T follicular helper cell (primary cell): ENCODE measurements around the gene ZNF473.
"Not testable (repeated sequence)": the region's sequence is repeated elsewhere in the genome, so short reads cannot be mapped to it uniquely, and the experiment has no call there.

Source experiments
- DNase-seq: peaks from one replicate; pipeline ENCODE4 v3.0.0-alpha.2; 2020; ENCODE audit warnings: low read depth

Gene ZNF473

DNA sequence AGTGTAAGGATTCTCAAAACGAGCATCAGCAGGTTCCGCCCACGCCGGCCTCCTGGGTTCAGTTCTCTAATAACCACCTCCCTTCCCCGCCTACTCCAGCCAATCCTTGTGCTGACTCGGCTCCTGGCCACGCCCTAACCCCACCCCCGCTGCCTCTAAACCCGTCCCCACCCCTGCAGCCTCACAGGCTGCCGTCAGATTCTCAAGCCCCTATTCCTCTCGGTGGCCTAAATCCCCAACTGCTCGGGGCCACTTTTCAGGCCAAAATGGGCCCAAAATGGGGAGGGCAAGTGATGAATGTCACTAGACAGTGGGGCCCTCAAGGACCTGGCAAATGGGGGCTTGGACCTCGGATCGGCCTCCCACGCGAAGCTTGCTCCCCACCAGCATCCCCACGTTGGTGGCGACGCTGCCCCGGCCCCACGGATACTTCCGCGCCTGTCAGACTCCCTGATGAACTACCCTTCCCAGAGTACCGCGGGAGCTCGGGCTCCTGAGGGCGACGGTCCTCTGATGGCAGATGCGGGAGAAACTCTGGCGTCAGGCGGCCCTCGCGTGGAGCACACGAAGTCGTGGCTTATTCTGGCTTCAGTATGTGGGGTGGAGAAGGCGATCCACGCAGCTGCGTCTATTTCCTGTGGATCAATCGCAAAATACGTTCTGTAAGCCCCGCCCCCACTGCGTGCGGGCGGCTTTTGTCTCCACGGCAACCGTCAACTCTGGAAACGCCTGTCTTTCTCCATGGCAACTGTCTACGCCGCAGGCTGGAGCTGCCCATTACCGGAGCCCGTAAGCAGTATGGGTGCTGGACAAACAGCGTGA is 24.8 kb downstream of the ZNF473 start:
- DNase-seq: peak; percentile 82

DNA sequence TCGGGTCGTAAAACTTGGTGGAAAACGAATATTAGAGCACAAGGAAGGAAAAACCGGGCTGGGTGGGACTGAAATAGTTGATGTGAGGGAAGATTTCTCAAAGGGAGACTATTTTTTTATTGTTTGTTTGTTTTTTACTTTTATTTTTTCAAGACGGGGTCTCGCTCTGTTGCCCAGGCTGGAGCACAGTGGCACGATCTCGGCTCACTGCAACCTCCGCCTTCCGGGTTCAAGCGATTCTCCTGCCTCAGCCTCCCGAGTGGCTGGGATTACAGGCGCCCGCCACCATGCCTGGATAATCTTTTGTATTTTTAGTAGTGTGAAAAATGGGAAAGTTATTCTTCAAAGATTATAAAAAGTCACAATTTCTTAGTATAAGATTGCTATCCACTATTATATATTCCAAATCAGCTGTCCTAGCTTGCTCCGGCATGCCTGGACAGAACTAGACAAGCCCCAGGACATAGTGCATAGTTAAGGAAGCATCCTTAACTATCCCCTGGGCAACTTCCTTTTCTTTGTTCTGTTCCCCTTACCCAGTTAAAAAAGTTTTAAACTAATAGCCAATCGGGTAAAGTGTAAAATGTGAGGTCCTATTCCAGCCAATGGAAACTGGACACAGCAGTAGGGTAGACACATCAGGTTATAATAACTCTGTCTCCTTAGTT is 25.6 kb downstream of the ZNF473 start:
- DNase-seq: not testable (repeated sequence)

DNA sequence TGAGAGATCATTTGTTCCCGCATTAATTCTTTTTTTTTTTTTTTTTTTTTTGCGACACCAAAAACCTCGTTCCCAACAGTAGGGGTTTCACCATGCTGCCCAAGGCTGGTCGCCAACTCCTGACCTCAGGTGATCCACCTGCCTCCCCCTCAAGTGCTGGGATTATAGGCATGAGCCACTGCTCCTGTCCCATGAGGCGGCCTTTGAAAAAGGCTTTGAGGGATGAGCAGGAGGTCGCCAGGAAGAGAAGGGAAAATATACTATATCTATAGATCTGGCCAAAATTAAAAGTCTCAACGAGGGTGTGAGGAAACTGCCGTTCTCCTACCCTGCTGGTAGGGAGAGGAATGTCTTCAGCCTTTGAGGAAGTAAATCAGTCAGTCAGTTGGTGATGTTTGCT is 26.2 kb downstream of the ZNF473 start:
- no peak for DNase-seq

DNA sequence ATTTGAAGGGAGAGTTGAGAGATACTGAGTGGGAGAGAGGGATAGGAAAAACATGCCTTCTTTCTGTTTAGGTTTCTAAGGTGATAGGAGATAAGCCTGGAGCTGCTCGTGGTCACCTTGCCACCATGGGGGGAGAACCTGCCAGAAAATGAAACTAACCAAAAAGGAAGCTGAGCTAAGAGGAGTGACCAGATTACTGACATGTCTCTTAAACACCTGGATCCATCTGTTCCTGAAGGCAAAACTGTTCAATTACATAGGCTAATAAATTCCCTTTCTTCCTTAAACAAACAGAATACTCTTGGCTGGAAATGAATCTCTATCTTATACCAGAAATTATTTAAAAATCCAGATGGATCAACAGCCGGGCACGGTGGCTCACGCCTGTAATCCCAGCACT is 27.3 kb downstream of the ZNF473 start:
- no peak for DNase-seq

DNA sequence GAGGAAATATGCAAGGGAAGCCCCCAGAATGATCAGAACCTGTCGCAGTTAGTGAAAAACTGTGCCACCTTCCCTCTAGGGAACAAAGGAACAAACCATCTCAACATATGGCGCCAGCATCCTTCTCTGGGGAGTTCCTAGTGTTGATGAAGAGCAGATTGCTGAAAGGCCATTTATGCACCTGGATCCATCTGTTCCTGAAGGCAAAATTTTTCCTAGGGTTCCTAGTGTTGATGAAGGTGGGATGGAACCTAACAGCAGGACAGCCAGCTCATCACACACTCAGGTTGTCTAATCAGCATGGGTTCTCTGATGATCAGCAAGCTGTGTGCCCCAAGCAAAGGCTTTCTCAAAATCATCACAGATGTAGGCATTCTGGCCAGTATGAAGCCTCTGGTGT is 32.6 kb downstream of the ZNF473 start:
- no peak for DNase-seq

DNA sequence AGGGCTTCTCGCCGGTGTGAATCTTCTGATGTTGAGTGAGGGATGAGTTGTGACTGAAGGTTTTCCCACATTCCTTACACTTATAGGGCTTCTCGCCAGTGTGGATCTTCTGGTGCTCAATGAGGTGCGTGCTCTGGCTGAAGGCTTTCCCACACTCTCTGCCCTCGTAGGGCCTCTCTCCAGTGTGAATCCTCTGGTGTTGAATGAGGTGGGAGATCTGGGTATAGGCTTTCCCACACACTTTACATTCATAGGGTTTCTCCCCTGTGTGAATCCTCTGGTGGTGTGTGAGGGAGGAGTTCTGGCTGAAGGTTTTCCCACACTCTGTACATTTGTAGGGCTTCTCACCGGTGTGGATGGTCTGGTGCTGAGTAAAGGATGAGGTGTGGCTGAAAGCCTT is 33.2 kb downstream of the ZNF473 start:
- no peak for DNase-seq

DNA sequence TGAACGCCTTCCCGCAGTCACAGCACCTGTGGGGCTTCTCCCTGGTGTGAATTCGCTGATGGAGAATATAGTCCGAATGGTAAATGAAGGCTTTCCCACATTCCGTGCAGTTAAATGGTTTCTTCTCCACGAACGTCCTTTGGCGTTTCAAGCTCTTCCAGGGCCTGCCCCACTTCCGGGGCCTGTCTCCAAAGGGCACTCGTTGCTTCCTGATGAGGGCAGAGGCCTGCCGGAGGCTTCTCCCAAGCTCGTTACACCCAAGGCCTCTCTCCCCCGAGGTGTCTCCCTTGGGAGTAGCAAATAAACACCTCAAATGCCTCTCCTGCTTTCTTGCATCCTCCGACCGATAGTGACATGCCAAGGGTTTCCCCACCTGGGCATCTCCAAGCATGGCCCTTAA is 34.3 kb downstream of the ZNF473 start:
- no peak for DNase-seq

DNA sequence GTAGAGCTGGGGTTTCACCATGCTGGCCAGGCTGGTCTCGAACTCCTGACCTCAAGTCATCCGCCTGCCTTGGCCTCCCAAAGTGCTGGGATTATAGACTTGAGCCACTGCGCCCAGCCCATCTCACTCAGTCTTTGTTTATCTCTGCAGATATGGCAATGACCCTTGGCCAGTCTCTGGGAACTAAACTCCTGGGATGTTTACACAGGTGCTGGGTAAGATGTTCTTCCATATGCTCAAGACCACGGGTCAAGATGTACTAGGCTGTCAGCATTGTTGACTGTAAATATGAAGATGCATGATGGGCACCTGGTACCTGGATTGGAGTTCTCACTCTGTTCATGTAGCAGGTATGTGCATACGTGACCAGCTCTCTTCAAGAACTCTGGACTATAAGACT is 35.8 kb downstream of the ZNF473 start:
- no peak for DNase-seq

DNA sequence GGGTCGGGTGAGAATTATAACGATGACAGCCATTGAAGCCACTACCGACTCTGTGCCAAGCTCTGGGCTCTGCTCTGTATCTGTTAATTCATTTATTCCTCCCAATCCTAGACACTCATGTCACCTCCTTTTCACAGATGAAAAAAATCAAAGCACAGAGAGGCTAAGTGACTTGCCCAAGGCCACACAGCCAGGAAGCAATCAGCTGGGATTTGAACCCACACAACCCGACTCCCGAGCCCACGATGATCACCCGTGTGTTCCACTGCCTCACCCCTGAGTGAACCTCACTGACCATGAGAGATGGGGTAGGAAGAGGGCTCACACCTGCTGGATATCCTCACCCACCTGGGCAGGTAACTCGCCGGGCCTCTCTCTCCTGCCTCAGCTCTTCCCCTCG is 40.1 kb downstream of the ZNF473 start:
- no peak for DNase-seq

DNA sequence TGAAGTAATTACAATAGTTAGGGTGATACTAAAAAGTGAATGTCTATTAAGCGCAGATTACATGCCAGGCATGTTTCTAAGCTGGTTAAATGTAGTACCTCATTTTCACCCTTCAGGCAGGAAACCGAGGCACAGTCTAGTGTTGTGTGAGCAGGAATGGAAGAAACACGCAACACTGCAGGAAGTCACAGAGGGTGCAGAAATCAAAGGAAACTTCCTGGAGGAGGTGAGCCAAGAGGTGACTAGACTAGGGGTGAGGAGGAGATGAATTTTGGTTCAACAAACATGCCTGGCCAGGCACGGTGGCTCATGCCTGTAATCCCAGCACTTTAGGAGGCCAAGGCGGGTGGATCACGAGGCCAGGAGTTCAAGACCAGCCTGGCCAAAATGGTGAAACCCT is 41.8 kb downstream of the ZNF473 start:
- DNase-seq: no peak

DNA sequence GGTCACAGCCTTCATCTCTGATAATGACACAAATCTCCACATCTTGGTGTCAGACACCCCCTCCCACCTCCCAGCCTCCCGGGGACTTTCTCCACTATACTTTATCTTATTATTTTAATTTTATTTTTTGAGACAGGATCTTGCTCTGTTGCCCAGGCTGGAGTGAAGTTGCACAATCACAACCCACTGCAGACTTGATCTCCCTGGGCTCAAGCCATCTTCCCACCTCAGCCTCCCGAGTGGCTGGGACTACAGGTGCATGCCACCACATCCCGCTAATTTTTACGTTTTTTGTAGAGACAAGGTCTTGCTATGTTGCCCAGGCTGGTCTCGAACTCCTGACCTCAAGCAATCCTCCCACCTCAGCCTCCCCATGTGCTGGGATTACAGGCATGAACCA is 42.6 kb downstream of the ZNF473 start:
- DNase-seq: not testable (repeated sequence)

DNA sequence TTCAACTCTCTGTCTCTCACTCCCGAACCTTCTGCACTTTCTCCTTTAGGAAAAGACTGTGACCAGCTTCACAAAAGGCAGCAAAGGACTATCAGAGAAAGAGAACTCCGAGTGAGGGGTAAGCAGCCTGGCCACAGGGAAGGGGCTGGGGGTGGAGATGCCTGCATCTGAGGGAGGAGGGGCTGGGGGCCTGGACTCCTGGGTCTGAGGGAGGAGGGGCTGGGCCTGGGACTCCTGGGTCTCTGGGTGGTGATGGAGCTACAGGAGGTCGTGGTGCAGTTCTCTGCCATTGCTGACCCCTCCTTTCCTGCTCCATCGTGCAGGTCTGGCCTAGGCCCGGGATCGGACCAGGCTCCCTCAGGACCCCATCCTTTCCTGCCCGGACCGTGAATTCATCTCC is 49.3 kb downstream of the ZNF473 start:
- DNase-seq: not testable (repeated sequence)

DNA sequence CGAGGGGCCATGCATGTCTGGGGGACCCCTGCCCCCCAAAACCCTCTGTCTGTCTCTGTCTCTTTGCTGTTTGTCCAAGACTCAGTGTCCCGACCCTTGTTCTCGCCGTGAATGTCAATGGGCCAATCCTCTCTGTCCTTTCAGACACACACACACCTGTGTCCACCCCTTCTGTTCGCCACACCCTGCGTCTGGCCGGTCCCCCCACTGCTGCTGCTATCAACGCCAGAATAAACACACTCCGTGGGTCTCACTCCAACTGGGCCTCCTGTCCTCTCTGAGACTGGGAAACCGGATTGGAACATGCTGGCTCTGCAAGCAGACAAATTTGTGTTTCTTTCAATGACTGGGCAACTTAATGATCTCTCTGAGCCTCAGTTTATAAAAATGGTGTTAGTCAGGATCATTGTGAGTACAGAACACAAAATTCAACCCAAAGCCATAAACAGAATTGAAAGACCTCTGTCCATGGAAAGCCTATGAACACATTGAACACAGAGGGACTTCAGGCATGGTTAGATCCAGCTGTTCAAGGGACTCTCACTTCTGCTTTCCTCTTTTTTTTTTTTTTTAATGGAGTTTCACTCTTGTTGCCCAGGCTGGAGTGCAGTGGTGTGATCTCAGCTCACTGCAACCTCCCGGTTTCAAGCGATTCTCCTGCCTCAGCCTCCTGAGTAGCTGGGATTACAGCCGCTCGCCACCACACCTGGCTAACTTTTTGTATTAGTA is 50.0 kb downstream of the ZNF473 start:
- DNase-seq: not testable (repeated sequence)

DNA sequence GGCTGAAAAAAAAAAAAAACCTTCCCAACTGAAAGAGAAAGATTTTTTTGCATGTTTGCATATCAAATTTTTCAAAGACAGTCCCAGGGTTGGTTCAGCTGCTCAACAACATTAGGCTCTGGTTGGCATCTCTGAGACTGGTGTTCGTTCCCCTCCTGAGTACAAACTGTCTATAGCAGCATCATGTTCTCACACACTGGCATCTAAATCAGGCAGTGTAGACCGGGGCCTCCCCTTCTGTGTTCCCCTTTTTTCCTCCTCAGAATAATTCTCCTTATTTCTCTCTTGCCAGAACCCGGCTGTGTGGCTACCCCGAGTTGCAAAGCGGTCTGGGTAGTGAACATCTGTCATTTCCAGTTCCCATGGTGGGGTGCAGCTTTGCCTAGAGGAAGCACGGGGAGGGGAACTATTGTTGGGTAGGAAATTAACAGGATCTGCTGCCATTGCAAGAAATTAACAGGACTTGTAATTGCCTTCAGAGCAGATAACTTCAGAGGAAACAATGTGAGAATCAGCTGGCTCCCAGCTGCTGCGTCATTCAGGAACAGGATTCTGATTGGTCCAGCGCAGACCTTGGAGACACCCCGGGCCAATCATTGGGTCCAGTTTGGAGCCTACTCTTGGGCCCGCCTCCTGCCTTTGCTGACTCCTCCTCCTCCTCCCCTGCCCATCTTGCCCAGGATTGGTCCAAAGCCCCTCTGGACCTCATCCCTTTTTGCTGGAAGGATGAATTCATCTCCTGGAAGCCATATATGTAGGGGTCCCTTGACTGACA is 51.0 kb downstream of the ZNF473 start:
- not testable (repeated sequence) for DNase-seq

DNA sequence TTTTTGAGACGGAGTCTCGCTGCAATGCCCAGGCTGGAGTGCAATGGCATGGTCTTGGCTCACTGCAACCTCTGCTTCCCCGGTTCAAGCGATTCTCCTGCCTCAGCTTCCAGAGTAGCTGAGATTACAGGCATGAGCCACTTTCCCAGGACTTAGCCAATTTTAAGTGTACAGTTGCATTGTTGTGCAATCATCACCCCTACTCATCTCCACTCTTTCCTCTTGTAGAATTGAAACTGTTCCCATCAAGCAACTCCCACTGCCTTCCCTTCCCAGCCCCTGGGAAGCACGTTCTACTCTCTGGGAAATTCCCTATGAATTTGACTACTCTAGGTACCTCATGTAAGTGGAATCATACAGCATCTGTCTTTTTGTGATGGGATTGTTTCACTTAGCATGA is 53.2 kb downstream of the ZNF473 start:
- DNase-seq: not testable (repeated sequence)

DNA sequence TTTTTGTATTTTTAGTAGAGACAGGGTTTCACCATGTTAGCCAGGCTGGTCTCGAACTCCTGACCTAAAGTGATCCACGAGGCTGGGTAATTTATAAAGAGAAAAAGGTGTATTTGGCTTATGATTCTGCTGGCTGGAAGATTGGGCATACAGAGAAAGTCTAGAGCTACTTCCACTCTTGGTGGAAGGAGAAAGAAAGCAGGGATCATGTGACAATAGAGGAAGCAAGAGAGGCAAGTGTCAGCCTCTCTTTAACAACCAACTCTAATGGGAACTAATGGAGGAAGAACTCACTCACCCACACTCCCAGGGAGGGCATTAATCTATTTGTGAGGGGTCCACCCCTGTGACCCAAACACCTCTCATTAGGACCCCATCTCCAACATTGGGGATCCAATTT is 58.6 kb downstream of the ZNF473 start:
- DNase-seq: not testable (repeated sequence)

DNA sequence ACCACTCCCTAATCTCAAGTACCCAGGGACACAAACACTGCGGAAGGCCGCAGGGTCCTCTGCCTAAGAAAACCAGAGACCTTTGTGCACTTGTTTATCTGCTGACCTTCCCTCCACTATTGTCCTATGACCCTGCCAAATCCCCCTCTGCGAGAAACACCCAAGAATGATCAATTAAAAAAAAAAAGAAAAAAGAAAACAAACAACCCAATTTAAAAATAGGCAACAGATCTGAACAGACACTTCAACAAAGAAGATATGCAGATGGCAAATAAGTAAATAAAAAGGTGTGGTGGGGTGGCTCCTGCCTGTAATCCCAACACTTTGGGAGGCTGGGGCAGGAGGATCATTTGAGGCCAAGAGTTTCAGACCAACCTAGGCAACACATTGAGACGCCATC is 61.3 kb downstream of the ZNF473 start:
- DNase-seq: not testable (repeated sequence)

DNA sequence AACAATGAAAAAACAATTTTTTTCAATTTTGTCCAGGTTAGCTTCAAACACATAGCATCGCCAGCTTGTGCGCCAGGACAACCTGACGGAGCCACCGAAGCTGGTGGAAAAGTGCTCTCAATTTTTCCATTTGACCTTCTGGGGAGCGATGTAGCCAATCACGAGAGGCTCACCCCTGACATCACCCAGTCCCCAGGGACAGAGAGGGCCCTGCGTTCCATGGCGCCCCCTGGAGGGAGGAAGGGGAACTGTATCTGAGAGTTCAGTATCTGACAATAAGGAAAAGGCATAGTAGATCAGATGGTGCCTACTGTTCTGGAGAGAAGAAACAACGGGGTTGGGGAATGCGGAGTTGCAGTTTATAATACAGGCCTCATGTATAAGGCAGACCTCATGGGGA is 64.9 kb downstream of the ZNF473 start:
- DNase-seq: not testable (repeated sequence)

DNA sequence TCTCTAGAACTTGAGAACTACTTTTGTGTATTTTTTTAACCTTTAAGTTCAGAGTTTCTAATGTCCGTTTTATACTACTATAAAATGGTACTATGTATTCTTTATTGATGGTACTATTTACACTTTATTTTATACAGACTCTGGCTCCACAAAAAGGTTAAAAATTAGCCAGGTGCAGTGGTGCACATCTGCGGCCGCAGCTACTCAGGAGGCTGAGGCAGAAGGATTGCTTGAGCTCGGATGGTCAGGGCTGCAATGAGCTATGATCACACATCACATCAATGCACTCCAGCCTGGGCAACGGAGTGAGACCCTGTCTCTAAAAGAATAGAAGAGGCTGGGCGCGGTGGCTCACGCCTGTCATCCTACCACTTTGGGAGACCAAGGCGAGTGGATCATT is 66.0 kb downstream of the ZNF473 start:
- not testable (repeated sequence) for DNase-seq

DNA sequence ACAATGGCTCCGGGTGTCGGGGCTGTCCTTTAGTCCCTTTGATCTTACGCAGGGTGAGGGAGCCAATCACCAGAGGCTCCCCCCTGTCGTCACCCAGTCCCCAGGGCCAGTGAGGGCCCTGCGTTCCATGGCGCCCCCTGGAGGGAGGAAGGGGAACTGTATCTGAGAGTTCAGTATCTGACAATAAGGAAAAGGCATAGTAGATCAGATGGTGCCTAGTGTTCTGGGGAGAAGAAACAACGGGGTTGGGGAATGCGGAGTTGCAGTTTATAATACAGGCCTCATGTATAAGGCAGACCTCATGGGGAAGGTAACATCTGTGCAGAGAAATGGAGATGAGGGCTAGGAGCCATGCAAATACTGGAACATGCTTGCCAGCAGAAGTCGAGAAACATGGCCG is 66.8 kb downstream of the ZNF473 start:
- not testable (repeated sequence) for DNase-seq

DNA sequence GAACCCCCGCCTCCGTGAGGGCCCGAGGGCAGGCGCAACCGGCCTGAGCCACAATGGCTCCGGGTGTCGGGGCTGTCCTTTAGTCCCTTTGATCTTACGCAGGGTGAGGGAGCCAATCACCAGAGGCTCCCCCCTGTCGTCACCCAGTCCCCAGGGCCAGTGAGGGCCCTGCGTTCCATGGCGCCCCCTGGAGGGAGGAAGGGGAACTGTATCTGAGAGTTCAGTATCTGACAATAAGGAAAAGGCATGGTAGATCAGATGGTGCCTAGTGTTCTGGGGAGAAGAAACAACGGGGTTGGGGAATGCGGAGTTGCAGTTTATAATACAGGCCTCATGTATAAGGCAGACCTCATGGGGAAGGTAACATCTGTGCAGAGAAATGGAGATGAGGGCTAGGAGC is 72.1 kb downstream of the ZNF473 start:
- DNase-seq: not testable (repeated sequence)

DNA sequence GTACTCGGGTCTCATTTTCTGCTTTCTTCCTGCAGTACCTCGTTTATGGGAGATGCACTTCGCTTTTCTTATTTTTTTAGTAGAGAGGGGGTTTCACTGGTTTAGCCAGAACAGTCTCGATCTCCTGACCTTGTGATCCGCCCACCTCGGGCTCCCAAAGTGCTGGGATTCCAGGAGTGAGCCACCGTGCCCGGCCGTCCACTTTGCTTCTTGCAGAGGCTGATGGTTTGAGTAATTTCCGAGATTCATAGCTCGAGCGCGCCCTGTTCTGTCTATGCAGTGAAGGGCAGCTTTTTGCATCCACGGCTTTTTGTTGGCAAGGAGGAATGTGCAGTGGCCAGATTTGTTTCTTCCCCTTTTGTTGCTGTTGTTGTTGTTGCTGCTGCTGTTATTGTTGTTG is 73.1 kb downstream of the ZNF473 start:
- DNase-seq: not testable (repeated sequence)
